ENCODE measurements around the gene IL23A.
A peak's percentile ranks its signal among the peaks of the same experiment; 100 is the strongest.
"Not testable (repeated sequence)": the region's sequence is repeated elsewhere in the genome, so short reads cannot be mapped to it uniquely, and the experiment has no call there.

The IL23A gene

DNA sequence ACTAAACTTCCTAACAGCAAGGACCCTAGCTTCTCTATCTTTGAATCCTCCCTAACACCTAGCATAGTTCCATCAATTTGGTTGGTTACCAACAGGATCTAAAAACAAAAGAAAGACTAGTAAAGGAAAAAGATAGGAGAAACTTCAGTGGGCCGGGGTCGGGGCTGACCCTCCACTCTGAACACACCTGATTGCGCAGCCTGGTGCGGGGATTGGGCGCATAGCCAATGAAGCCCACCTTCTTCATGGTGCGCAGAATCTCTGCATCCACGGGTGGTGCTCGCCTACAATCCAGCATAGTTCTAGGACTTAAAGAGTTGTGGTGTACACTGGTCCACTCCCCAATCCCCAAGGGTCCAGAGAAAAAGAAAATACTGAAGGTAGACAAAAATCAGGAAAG lies 12.6 kb upstream of the IL23A start:
- DNase-seq (ENCODE audit: low spot score): no peak

- no peak for DNase-seq (ENCODE audit: low spot score)
Observed at GRCh38 chr12:56326533-56326932, 12.2 kb upstream of the IL23A start.

DNA sequence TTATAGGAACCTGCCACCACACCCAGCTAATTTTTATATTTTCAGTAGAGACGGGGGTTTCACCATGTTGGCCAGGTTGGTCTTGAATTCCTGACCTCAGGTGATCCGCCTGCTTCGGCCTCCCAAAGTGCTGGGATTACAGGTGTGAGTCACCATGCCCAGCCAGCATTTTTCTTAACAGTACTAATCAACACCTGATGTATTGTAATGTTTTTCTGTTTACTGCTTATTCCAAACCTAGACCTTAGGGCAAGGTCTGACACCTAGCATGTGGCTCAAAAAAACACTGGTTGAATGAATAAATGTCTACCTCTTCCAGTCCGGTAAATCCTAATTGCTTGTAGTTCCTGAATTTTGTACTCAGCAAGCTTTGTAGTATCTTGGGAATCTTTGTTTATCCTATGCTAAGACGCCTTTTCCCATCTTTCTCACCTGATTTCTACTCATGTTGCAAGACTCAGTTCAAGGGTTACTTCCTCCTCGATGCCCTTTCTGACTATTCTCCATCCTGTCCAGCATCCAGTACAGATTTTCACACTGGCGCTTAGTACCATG lies 7.7 kb upstream of the IL23A start:
- DNase-seq (ENCODE audit: low spot score): no peak

GRCh38 chr12:56332512-56333196 lies 6.0 kb upstream of the IL23A start:
- no peak for DNase-seq (ENCODE audit: low spot score)

DNA sequence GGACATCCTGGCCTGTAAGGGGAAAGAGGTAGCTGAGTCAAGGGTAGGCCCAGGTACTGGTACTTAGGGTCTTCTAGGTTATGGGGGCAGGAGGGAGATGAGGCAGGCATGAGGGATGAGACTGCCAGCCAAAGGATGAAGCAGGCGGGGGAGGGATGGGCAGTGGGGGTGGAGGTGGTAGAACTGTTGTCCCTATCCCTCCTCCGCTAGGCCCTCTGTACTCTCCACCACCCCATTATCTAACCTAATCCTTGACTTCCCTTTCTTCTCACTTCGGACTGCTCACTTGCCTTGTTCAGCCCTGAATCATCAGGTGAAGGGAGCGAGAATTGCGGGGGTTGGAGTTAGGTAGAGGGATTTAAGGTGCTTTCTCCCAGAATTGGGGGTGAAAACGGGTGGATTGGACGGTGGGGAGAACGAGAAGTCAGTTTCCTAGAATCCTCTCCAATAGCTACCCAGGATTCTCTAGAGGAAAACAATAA lies 5.4 kb upstream of the IL23A start:
- DNase-seq (ENCODE audit: low spot score): no peak

- DNase-seq (ENCODE audit: low spot score): peak; percentile 97
Observed at GRCh38 chr12:56333679-56334489, 4.8 kb upstream of the IL23A start, which contains the start of gene PAN2. Gene PAN2 (minus strand): TSS chr12:56334000. CDS start chr12:56333094, 906 bp downstream.

- DNase-seq (ENCODE audit: low spot score): peak; percentile 45
Observed at GRCh38 chr12:56334490-56334793, 4.2 kb upstream of the IL23A start.

GRCh38 chr12:56335527-56335926 lies 3.2 kb upstream of the IL23A start:
- not testable (repeated sequence) for DNase-seq (ENCODE audit: low spot score)

DNA sequence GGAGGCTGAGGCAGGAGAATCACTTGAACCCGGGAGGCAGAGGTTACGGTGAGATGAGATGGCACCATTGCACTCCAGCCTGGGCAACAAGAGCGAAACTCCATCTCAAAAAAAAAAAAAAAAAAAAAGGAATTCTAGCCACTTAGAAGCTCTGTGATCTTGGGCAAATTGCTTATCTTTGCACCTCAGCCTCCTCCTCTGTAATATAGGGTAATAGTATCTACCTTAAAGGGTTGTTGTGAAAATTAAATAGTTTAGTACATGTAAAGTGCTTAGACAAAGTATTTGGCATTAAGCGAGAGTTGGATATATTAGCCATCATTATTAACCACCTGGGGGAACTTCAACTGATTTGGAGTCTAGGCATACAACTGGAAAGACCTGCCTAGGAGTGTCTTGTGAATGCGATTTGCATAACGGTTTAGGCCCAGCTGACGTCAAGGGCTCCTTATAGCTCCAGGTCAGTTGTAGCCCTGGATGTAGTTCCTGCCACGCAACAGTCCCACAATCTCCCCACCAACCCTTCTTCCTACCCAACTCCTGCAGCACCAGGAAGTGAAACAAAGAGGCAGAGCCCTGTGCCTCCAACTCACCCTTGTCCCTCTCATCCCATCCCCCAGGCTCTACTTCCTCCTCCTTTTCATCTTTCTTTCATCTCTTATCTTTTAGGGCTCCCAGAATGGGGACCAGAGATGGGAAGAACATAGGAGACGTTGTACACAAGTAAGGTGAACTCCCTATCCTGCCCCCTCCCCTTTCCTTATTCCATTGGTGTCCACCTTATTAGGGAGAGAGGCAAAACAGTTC lies 2.1 kb upstream of the IL23A start:
- DNase-seq (ENCODE audit: low spot score): peak; percentile 59

- DNase-seq (ENCODE audit: low spot score): no peak
Observed at GRCh38 chr12:56337753-56338251, 882 bp upstream of the IL23A start.

DNA sequence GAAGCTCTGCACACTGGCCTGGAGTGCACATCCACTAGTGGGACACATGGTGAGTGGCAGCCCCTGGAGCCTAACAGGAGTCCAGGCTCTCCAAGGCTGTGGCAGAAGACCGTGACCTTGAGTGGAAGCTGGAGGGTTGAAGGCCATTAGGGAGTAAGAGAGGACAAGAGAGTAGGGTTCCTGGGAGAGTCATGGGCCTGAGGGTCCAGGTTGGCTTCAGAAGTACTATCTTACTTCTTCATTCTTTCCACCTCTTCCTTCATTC lies 406 bp downstream of the IL23A start:
- DNase-seq (ENCODE audit: low spot score): no peak

DNA sequence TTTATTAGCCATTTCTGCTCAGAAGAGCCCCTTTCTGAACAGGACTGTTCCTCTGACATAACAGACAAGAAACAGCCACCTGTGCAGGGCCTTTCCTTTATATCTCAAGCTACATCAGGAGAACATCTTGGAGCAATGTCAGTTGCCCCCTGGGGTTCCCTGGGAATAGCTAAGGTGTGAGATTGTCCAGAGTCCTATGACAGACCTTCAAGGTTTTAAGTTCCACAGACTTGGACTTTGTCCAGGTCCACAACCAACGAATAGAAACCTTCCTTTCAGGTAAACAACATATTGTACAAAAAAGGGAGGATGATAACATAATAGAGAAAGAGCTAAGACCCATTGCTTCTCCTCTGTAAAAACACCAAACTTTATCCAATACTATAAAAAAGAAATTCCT lies 2.9 kb downstream of the IL23A start:
- DNase-seq (ENCODE audit: low spot score): no peak

DNA sequence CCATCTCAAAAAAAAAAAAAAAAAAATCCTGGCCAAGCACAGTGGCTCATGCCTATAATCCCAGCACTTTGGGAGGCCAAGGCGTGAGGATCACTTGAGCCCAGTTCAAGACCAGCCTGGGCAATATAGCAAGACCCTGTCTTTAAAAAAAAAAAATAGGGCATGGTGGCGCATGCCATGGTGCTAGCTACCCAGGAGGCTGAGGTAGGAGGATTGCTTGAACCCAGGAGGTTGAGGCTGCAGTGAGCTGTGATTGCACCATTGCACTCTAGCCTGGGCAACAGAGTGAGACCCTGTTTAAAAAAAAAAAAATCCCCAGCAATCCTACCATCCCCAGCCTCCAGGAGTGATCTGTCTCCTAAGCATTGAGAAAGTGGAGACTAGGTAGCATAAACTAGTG lies 3.6 kb downstream of the IL23A start:
- not testable (repeated sequence) for DNase-seq (ENCODE audit: low spot score)

DNA sequence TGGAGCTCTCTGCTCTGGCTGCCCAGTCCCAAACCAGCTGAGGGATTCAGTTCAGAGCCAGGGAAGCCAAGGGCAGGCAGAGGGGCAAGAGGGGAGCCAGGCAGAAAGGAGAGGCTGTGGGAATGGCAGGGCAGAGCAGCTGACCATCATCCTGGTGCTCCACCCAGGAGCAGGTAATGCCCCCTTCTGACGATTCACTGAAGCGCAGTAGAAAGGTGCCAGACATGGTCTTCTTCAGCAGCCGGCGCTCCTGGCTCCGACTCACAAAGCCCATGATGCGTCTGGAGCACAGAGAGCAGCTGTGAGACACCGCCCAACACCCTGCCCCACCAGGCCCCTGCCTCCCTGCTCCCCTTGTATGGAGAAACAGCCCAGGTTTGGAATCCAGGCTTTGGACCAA lies 8.0 kb downstream of the IL23A start:
- no peak for DNase-seq (ENCODE audit: low spot score)

- not testable (repeated sequence) for DNase-seq (ENCODE audit: low spot score)
Observed at GRCh38 chr12:56347255-56347654, 8.6 kb downstream of the IL23A start.

GRCh38 chr12:56348776-56349175 lies 10.1 kb downstream of the IL23A start:
- DNase-seq (ENCODE audit: low spot score): no peak

GRCh38 chr12:56350662-56351061 lies 12.0 kb downstream of the IL23A start:
- DNase-seq (ENCODE audit: low spot score): no peak

DNA sequence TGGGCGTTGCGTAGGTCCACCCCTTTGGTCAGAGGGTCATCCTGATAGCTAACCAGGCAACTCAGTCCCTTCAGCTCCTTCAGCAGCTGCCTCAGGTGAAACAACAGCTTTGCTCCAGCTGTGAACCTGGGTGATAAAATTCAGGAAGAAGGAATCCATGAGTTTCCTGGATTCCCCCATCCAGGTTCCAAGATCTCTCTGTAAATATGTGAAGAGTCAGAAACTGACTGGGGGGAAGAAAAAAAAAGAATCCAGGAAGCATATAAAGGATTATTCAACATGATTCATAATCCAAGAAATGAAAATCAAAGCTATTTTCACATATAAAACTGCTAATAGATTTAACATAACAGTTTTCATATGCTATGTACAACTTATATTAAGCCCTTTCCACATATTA lies 12.6 kb downstream of the IL23A start:
- no peak for DNase-seq (ENCODE audit: low spot score)

DNA sequence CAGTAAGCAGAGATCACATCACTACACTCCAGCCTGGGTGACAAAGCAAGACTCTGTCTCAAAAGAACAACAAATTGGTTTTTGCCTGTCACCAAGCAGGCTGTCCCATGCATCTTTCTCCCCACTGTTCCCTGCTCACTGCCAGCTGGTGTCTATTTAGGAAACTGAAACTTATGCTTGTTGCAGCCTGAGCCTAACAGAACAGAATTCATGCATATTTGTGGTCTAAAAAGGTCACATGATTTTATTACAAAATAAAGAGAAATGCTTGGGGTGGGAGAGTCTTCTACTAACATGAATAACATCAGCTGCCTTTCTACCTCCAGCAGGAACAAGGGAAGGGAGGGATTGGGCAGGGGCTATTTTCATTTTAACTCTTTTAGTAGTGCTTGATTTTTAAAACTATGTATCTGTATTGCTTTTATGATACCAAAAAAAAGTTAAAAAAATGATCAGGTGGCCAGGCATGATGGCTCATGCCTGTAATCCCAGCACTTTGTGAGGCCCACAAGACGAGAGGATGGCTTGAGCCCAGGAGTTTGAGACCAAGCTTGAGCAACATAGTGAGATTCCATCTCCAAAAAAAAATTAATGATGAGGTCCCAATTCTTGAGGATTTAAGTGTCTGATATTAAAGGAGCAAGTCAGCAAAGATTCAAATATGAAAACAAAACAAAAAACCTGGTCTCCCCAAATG lies 20.3 kb downstream of the IL23A start:
- DNase-seq (ENCODE audit: low spot score): peak; percentile 54

GRCh38 chr12:56359851-56360767 lies 21.4 kb downstream of the IL23A start, which contains the start of gene STAT2:
Gene STAT2 (minus strand): TSS chr12:56360107. CDS start chr12:56356571, 3,536 bp downstream.
- DNase-seq (ENCODE audit: low spot score): peak; percentile 99

Measured in NAMALWA (cell line).